ENCODE data around the gene SEMA3E.

Gene SEMA3E

DNA sequence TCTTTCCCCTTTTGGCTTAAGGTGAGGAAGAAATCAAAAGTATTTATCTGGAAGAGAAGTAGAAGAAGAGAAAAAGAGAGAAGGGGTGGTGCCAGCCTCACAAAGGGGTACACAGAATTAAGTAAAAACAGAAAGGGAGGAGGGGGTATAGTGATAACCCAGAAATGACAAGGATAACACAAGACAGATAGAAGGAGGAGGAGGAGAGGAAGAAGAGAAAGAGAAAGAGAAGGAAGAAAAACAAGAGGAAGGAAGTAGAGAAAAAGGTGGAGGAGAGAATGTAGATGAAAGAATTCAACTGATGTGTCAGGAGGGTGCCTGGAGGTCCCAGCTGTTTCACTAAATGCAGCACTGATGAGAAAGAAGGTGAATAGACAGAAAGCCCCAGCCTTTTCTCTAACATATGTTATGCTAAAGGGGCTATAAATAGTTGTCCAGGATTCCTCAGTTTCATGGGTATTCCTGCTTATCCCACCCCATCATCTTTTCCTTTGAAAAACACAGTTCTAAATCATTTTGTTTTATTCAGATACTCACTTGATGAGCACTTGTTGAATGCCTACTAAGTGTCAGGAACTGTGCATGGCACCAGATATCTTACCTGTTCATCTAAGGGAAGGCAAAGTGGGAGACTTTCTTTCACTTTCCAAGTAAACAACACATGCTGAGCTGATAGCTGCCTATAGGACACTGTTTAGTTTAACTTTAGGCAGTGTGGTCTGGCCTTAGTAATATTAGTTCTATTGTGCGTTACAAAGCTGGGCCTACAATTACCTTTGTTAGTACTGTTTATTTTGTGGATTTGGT lies 8.0 kb downstream of the SEMA3E start:
- no peak for DNase-seq

GRCh38 chr7:83640240-83640639 lies 8.7 kb downstream of the SEMA3E start:
- no peak for DNase-seq

DNA sequence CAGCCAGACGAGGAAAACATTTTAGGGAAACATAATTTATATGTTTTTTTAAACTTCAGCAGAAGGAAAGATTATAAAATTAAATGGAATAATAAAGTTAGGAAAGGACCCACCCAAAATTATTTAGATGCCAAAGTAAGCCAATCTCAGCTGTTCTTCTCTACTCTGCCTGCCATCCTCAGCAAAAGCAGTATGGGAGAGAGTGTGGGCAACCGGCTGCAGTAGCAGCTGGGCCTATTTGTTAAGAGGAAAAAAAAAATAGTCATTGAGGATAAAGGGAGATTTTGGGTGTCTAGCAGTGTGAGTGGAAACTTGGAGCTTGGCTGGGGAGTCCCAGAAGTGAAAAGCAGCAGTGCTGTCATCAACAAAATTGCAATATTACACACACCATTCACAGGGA lies 15.4 kb downstream of the SEMA3E start:
- no peak for DNase-seq

DNA sequence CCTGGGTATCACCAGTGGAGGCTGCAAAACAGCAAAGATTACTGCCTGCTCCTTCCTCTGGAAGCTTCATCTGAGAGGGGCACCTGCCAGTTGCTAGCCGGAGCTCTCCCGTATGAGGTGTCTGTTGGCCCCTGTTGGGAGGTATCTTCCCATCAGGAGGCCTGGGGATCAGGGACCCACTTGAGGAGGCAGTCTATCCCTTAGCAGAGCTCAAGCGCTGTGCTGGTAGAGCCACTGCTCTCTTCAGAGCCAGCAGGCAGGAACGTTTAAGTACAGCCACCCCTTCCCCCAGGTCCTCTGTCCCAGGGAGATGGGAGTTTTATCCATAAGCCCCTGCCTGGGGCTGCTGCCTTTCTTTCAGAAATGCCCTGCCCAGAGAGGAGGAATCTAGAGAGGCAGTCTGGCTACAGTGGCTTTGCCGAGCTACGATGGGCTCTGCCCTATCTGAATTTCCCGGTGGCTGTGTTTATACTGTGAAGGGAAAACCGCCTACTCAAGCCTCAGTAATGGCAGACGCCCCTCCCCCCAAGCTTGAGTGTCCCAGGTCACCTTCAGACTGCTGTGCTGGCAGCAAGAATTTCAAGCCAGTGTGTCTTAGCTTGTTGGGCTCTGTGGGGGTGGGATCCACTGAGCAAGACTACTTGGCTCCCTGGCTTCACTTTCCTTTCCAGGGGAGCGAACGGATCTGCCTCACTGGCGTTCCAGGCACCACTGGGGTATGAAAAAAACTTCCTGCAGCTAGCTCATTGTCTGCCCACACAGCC lies 19.6 kb downstream of the SEMA3E start:
- no peak for DNase-seq

DNA sequence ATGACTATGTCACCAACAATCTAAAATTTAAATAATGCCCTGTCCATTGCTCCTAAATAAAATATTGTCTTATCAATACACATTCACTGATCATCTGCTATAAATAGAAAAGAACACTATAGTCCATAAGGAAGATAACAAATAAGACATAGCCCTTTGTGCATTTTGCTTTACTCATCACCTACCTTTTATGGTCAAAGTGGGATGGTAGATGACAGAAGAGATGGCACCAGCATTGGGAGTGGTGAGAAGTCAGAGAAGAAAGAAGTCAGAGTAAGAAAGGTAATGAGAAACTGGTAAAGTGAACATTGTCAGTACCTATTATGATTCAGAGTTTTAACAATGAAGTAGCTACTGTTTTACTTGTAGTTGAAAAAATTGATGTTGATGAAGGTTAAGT lies 31.1 kb downstream of the SEMA3E start:
- no peak for DNase-seq

DNA sequence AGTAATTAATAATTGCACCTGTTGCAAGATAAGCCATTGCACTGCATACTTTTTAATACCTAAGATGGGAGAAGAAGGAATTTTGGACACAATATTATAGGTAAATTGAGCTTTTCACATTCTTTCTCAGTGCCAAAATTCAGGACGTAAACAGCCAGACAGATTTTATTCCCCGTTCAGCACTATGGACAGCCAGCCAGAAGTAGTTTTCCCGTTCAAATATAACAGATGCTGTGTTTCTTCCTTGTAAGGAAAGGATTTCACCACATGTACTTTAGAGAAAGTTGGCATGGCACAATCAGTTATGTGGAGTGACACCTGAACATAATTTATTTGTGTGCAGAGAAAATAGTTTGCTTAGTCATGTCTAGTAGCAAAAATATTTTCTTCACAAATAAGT lies 34.8 kb downstream of the SEMA3E start:
- no peak for DNase-seq

DNA sequence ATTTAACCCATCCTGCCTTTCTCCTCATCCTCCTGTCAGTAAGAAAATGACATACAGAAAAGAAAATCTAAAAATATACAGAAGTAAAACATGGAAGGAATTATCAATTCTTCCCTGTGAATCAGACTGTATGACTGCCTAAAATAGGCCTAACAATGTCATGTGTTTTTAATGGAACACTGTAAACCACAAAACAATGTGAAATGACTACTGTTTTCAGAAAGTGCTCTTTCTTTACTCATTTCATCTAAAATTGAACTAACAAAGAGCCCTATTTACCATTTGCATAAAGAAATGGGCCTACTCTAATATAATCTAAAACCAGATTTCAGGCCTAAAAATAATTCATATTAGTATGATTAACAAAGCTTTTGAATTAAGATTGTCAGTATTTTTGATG lies 35.7 kb downstream of the SEMA3E start:
- DNase-seq: no peak

GRCh38 chr7:83611776-83612175 lies 37.2 kb downstream of the SEMA3E start:
- DNase-seq: no peak

GRCh38 chr7:83610649-83611304 lies 38.2 kb downstream of the SEMA3E start:
- no peak for DNase-seq

- no peak for DNase-seq
These were observed 40.2 kb downstream of the SEMA3E start for GRCh38 chr7:83608716-83609115.

DNA sequence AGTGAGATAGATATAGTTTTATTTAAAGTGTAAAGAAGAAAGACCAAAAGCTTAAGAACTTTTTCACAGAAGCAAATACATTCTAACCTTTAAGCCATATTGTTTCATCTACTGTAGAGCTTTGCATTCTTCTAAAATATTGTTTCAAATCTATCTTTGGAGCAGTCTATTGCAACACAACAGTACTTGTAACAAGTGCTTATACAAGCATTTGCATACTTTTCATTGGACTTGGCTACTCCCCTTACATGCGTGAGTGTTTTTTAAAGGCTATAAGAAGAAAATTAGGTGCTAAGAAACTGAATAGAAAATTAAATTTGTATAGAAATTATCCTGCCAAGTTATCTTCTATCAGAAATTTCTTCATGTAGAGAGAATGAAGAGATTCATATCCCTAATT lies 45.3 kb downstream of the SEMA3E start:
- no peak for DNase-seq

DNA sequence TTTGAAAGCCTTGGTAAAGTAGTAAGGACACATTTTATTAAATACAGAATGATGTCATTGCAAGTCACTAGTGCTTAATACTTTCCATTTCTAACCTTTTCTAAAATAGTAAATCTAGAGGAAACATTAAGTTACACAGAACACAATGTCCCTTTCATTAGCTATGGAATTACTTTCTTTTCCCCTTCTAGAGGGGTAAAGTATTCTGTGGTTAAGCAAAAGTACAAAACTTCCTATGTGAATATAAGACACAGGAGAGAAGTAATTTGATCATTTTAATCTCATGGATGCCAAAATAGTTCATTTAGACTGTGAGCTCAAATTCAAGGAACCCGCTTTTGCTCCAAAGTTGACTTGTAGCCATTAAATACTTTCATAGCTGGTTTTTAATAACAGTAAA lies 49.8 kb downstream of the SEMA3E start:
- no peak for DNase-seq

DNA sequence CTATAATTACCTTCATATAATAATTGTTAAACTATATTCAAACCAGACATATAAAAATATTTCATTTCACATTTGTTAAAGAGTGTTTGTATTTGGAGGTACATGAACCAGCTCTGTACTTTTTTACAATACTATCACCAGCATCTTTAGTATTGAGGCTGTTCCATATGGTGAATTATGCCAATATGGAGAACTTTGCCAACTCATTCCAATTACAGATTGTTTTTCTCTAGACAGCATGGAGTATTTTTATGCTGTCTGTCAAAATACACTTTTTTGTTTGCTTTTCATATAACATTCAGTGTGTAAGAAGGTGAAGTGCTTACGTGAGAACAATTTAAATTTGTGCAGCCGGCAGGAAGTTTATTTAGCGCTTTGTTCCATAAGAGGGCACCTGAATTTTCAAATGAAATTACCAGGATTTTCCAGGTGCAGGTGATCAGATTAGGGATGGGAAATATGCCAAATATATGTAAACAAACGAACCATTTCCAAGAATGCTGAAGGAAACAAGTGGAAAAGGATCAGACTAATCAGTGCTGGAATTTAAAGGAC lies 54.9 kb downstream of the SEMA3E start:
- no peak for DNase-seq

DNA sequence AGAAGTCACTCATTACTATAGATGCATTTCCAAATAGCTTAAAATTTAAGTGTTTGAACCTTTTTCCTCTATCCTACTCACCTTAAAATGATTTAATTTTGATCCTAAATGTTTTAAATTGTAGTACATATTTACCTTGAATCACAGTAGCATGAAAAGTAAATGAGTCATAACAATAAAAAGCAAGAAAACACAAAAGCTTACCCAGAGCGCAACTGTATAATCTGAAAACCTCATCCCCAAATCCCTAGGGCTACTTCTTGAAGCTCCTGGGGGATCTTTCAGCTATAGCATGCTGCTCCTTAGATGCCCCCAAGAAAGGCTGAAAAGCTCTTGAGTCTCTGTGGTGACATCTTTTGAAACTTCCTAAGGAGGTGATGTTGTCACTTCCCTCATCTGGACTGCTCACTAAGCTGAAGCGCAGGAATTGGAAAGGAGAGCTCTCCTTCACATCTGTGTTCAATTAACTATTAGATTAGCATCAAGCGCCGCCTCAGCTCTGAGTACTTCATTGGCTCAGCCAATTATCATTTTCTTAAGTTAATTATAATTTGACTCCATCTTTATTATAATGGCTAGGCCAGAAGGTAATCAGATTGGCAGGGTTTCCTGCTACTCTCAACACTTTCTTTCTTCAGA lies 60.2 kb downstream of the SEMA3E start:
- no peak for DNase-seq

DNA sequence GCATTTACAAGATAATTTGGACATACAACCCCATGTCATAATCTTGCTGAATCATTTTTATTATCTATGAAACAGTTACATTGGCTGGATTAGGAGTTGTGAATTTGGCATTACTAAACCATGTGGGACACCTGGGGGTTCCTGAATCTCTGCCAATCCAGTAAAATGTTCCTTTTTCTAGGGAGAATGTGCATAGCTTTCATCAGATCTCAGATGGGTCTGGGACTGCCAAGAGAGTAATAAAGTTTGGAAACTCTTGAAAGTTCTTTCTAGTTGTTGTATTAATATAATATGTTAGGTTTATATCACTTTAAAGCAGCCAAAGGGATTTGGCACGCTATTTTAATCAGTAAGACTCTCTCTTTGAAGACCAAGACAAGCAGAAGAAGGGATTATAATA lies 62.7 kb downstream of the SEMA3E start:
- DNase-seq: no peak

DNA sequence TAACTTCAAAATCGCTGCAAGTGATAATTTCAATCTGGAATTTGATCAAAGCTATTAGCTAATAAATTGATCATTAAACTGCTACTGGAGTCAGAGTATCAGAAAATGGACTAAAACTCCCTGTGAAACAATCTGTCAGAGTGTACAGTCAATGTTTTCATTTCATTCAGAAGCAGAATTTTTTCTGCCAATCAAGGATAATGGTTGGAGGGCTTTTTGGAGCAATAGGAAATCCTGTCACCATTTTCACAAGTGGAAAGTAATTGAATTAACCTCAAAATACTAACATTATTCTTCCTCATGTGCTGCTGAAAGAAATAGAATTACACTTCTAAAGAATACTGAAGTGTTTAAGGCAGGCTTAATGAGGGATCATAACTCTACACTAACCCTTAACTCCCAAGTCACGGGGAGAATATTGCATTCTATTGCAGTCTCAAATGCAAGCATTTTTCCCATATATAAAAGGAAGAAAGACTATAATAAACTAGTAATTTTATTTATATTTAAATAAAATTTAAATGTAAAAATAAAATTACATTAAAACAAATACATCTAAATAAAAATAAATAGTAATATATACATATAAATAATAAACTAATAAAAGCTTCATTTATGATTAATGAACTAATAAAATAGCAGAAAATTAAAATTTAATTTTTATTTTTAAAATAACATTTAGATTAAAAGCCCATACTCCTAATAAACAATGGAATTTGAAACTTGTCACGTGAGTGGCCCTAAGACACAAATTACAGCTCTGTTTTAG lies 67.1 kb downstream of the SEMA3E start:
- no peak for DNase-seq

- no peak for DNase-seq
These were observed 69.2 kb downstream of the SEMA3E start for GRCh38 chr7:83579740-83580139.

GRCh38 chr7:83575436-83575835 lies 73.5 kb downstream of the SEMA3E start:
- no peak for DNase-seq

- no peak for DNase-seq
These were observed 74.3 kb downstream of the SEMA3E start for GRCh38 chr7:83574616-83575015.

GRCh38 chr7:83562960-83563359 lies 86.0 kb downstream of the SEMA3E start:
- no peak for DNase-seq

GRCh38 chr7:83562289-83562688 lies 86.7 kb downstream of the SEMA3E start:
- DNase-seq: no peak

DNA sequence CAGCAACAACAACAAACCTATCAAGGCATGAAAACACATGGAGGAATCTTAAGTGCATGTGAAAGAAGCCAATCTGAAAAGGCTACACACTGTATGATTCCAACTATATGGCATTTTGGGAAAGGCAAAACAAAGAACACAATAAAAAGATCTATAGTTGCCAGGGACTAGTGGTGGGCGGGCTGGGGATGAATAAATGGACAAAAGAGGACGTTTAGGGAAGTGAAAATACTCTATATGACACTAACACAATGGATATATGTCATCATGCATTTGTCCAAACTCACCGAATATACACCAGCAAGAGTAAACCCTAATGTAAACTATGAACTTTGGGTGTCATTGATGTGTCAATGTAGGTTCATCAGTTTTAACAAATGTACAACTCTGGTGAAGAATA lies 89.1 kb downstream of the SEMA3E start:
- DNase-seq: no peak

All from CD4-positive, alpha-beta T cell treated with Interleukin-17A for 1 hour (primary cell).